ENCODE measurements around the gene ARHGDIB. TPM values are rescaled to one million over a fixed set of nuclear protein-coding genes. Genes with fewer than 3 reads are reported as not detected.

ARHGDIB gene
- total RNA-seq, 6 experiments from 2014 or later, result 0.76 to 4.8 (median 3.0) TPM

DNA sequence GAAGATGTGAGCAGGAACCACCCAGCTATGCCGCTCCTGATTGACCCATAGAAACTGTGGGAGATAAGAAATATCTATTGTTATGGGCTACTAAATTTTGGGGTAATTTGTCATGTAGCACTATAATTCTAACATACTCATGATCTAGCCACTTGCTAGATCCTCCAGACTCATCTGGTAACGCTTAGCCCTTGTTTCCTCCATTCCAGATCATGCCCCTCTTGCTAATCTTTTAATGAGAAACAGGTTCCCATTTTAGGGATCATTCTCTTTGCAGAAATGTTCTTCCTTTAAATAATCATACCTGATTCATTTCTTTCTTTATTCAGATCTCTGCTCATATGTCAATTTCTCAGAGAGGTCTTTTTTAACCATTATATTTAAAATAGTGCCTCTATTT is 3.8 kb upstream of the ARHGDIB start:
- no peaks in the 10 kb centered on the region for H3K36me3 Mint-ChIP-seq (ENCODE audit: low read depth)
- H3K4me3 Mint-ChIP-seq, result no peak overlapping the region
- TF ChIP-seq, protein P1, sequence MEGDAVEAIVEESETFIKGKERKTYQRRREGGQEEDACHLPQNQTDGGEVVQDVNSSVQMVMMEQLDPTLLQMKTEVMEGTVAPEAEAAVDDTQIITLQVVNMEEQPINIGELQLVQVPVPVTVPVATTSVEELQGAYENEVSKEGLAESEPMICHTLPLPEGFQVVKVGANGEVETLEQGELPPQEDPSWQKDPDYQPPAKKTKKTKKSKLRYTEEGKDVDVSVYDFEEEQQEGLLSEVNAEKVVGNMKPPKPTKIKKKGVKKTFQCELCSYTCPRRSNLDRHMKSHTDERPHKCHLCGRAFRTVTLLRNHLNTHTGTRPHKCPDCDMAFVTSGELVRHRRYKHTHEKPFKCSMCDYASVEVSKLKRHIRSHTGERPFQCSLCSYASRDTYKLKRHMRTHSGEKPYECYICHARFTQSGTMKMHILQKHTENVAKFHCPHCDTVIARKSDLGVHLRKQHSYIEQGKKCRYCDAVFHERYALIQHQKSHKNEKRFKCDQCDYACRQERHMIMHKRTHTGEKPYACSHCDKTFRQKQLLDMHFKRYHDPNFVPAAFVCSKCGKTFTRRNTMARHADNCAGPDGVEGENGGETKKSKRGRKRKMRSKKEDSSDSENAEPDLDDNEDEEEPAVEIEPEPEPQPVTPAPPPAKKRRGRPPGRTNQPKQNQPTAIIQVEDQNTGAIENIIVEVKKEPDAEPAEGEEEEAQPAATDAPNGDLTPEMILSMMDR (IDR thresholded peaks at IDR 0.05), result no peak
- H3K4me1 Mint-ChIP-seq (ENCODE audit: low read depth), result peaks cover 14% of the 10 kb centered on the region
- no peak overlapping the region for H3K27ac Mint-ChIP-seq
- DNase-seq, result no peak
- no peaks in the 10 kb centered on the region for H3K9me3 Mint-ChIP-seq
- H3K27me3 Mint-ChIP-seq (ENCODE audit: insufficient read depth), result no peaks in the 10 kb centered on the region; the same call in none of the 2 replicates

DNA sequence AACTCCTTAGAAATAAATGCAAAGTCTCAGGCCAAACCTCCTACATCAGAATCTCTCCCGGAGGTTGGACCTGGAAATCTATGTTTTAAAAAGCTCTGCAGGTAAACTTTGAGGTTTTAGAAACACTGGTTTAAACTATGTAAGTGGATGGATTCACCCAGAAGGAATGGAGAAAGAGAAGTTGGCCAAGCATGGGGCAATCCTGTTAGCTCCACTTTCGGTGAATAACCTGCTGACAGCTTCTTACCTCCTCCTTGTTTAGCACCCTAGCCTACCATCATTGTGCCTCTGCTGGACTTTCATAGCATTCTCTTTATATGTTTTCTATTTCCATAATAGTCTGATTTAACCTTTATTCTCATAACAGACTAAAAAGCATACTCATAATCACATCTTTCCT is 3.0 kb upstream of the ARHGDIB start:
- TF ChIP-seq, protein P1 (IDR thresholded peaks at IDR 0.05), result no peak
- DNase-seq, result no peak
- Mint-ChIP-seq H3K4me1 (ENCODE audit: low read depth) (peaks cover 14% of the 10 kb centered on the region), H3K27me3 (ENCODE audit: insufficient read depth) (no peaks in the 10 kb centered on the region; the same call in none of the 2 replicates), H3K4me3 (no peak overlapping the region), H3K36me3 (ENCODE audit: low read depth) (no peaks in the 10 kb centered on the region), H3K27ac (no peak overlapping the region), H3K9me3 (no peaks in the 10 kb centered on the region)

DNA sequence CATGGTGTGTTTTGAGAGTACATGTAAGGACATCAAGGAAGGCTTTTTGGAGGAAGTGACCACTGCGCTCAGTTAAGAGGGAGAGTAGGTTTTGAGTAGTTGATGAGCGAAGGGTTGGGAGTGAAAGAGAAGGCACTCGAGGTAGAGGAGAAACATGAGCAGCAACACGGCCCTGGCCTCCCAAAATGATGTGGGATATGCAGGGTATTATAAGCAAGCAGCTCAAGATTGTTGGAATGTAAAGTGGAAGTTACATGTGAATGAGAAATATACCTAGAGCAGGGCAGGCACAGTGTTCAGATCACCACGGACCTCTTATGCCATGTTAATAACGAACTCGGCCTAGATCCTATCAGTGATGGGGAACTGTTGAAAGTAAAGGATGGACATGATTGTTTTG is 2.1 kb upstream of the ARHGDIB start:
- DNase-seq, result no peak
- Mint-ChIP-seq H3K4me3 (no peak overlapping the region), H3K36me3 (ENCODE audit: low read depth) (no peaks in the 10 kb centered on the region), H3K27ac (no peak overlapping the region), H3K27me3 (ENCODE audit: insufficient read depth) (no peaks in the 10 kb centered on the region; the same call in none of the 2 replicates), H3K4me1 (ENCODE audit: low read depth) (peaks cover 14% of the 10 kb centered on the region), H3K9me3 (no peaks in the 10 kb centered on the region)
- TF ChIP-seq, protein P1 (IDR thresholded peaks at IDR 0.05), result no peak

DNA sequence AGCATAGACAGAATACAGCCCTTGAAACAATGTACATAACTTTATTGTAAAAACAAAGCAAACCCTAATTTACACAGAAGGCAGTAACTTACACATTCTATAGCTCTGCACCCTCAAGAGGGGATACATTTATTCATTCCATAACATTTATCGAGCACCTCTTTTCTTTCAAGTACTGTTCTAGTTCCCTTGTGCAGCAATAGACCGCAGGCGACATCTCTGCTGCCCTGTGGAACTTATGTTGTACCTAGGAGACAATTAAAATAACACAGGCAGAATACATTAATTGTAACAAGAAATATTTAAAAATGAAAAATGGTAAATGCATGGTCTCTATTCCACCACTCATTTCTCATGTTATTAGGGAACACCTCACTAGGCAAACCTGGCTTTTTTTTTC is 1.4 kb upstream of the ARHGDIB start:
- no peak overlapping the region for H3K27ac Mint-ChIP-seq
- peaks cover 14% of the 10 kb centered on the region for H3K4me1 Mint-ChIP-seq (ENCODE audit: low read depth)
- DNase-seq, result no peak
- H3K36me3 Mint-ChIP-seq (ENCODE audit: low read depth), result no peaks in the 10 kb centered on the region
- H3K27me3 Mint-ChIP-seq (ENCODE audit: insufficient read depth), result no peaks in the 10 kb centered on the region; the same call in none of the 2 replicates
- no peak overlapping the region for H3K4me3 Mint-ChIP-seq
- no peaks in the 10 kb centered on the region for H3K9me3 Mint-ChIP-seq
- TF ChIP-seq, protein P1 (IDR thresholded peaks at IDR 0.05), result no peak

DNA sequence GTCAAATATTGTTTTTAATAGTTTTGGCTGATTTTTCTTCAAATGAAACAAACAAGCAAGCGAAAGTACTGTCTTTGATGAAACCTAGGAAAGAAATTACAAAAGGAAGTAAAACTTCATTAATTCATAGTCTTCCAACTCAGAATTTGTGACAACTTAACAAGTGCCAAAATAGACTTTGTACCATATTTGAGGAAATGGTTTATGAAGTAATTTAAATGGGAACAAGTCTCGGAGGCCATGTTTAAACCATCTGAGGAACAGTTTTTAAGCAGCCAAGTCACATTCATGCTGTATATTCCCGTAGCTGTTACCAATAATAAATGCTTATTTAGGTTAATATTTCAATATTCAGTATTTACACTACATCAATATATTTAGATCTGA is 745 bp upstream of the ARHGDIB start:
- no peak overlapping the region for H3K4me3 Mint-ChIP-seq
- H3K27ac Mint-ChIP-seq, result no peak overlapping the region
- H3K27me3 Mint-ChIP-seq (ENCODE audit: insufficient read depth), result peaks cover 2% of the 10 kb centered on the region
- peaks cover 14% of the 10 kb centered on the region for H3K4me1 Mint-ChIP-seq (ENCODE audit: low read depth)
- H3K36me3 Mint-ChIP-seq (ENCODE audit: low read depth), result no peaks in the 10 kb centered on the region
- TF ChIP-seq, protein P1 (IDR thresholded peaks at IDR 0.05), result no peak
- no peak for DNase-seq
- H3K9me3 Mint-ChIP-seq, result no peaks in the 10 kb centered on the region
